Stimulated activated CD4-positive, alpha-beta T cell treated with anti-CD3 and anti-CD28 coated beads, Interleukin-1b, Interleukin-23, amount 100 ng/mL, for 24 hours (primary cell): ENCODE data around the gene ASCL2.
A peak's percentile ranks its signal among the peaks of the same experiment; 100 is the strongest.

Experiments used
- DNase-seq, 4 experiments: peaks; one replicate each; pipeline ENCODE4 v3.0.0-alpha.2; 2020; ENCODE audit warnings: low read depth in 4 of 4, low spot score in 1 of 4

The ASCL2 gene

GRCh38 chr11:2309251-2310072 is 39.1 kb upstream of the ASCL2 start:
- no peak for DNase-seq

- no peak for DNase-seq
Measured at GRCh38 chr11:2308713-2309112, 38.3 kb upstream of the ASCL2 start.

- no peak for DNase-seq
Measured at GRCh38 chr11:2307501-2308331, 37.3 kb upstream of the ASCL2 start.

DNA sequence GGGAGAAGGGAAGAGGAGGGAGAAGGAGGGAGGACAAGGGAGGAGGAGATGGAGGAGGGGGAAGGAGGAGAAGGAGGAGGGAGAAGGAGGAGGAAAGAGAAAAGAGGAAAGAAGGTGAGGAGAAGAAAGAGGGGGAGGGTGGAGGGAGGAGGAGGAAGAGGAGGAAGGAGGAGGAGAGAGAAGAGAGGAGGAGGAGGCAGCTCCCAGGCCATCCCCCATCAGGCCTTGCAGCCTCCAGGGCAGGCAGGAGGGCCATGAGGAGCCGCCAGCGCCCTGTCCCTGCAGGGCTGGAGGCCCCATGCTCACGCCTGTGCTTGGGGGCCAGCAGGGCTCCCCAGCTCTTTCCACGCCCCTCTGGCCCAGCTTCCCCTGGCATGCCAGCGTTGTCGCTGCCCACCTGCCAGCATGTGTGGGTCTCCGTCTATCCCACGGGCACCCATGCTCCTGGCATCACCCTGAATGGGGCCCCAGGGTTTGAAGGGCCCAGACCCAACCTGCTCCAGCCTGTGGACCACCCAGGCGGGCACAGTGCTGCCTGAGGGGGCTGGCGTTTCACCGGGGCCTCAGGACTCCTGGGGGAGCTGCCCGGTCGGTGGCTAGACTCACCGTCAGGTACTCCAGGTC is 36.6 kb upstream of the ASCL2 start:
- no peak for DNase-seq

GRCh38 chr11:2306452-2306823 is 36.0 kb upstream of the ASCL2 start:
- no peak for DNase-seq

- DNase-seq: no peak
Measured at GRCh38 chr11:2305788-2306451, 35.5 kb upstream of the ASCL2 start.

GRCh38 chr11:2305140-2305778 is 34.9 kb upstream of the ASCL2 start:
- DNase-seq: peak; percentile 77 to 83 (median 80)

- no peak for DNase-seq
Measured at GRCh38 chr11:2304506-2305139, 34.2 kb upstream of the ASCL2 start.

DNA sequence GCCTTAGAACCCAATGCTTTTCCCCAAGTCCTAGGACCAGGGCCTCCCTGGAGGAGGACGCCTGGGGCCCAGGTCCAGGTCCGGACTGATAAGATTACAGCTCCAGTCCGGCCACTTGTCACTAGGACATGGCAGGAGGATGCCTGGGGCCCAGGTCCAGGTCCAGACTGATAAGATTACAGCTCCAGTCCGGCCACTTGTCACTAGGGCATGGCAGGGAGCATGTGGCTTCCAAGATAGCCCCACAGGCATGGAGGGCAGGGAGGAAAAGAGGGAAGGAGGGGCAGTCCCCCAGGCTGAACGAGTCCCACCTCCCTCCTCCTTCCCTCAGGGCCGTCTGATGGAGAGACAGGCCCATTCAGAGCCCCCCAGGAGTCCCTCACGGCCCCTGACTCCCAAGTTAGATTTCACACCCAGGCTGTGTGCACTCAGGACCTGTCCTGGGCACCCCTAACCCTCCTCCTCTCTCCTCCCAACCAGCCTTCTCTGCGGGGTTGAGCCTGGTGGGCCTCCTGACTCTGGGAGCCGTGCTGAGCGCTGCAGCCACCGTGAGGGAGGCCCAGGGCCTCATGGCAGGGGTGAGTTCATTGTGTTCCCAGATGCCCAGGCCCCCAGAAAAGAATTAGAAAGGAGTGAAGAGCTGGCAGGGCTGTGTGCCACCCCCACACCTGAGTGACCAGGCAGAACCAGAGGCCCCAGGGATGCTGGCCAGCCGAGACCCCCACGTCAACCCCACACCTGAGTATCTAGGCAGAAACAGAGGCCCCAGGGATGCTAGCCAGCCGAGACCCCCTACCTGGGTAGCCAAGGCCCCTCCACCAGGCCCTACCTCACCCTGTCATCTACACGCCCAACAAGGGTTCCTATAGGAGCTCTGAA is 33.5 kb upstream of the ASCL2 start:
- no peak for DNase-seq

DNA sequence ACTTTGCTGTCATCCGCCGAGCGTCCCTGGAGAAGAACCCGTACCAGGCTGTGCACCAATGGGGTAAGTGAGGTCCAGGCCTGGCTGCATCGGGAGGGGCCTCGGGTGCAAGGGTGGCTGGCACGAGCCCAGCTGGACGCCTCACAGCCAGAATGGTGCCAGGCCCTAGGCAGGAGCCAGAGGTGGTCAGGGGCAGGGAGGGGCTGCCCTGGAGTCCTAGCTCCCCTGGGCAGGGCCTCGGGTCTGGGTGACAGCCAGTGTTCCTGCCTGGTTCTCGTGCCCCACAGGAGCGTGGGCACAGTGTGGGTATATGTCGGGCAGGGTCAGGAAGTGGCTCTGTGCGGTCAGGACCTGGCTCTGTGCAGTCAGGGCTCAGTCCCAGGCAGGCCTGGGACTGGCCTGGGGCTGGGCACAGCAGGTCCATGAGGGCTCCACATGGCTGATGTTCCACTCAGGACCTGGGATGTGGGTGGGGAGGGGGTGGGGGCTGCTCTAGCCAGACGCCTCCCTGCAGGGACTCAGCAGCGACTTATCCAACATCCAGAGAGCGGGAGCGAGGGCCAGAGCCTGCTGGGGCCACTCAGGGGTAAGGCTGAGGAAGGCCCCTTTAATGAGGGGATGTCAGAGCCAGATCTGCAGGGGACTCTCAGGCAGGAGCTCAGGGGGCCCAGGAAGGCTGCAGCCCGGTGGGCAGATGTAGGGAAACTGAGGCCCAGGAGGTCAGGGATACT is 32.7 kb upstream of the ASCL2 start:
- no peak for DNase-seq

- DNase-seq: no peak
Measured at GRCh38 chr11:2302306-2302895, 32.0 kb upstream of the ASCL2 start.

DNA sequence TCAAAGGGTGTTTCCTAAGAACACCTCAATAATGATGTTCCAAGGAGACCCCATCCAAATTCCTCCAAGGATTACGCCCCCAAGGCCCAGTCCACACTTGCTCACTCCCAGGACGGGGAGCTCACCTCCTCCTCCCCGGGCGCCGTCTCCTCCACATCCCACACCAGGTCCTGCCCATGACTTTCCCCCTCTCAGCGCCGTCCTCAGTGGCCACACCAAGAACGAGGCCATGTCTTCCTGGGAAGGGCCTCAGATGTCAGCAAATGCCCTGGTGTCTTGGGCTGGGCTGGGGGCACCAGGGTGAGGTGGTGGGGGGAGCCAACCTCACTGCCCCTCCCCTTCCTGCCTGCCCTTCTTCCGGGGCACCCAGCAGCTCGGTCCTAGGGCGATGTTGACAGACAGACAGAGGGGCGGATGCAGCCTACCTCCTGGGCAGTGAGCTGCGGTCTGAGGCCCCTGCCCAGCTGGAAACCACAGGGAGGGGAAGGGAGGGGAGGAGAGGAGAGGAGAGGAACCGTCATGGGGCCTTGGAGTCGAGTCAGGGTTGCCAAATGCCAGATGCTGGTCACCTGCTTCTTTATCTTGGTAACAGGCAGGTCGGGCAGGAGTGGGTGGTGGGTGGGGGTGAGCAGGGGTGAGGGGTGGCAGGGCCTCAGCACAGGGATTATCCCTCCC is 31.4 kb upstream of the ASCL2 start, which contains the start of the genes C11orf21 and TSPAN32:
C11orf21 (minus strand) TSS at position 288 of the 675 bp plus-strand sequence; CDS start at position 178, 110 bp downstream.
TSPAN32 (plus strand) TSS at position 383 of the 675 bp plus-strand sequence; CDS start at position 520, 137 bp downstream.
- DNase-seq: peak in 1 of 4 experiments; percentile 52

- no peak for DNase-seq
Measured at GRCh38 chr11:2300936-2301630, 30.7 kb upstream of the ASCL2 start.

- DNase-seq: no peak
Measured at GRCh38 chr11:2300290-2300935, 30.0 kb upstream of the ASCL2 start.

DNA sequence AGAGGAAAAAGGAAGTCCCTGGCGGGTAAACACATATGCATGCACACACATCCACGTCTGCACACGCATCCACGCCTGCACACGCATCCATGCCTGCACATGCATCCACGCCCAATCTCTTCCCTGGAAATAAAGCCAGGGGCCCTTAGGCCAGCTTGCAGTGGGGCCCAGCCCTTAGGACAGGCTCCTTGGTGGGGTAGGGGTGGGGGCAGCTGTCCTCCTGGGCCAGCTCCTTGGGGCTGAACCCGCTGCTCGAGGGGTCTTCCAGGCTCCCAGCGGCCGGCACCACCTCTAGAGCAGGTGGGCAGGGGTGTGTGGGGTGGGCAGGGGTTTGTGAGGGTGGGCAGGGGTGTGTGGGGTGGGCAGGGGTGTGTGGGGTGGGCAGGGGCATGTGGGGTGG is 29.4 kb upstream of the ASCL2 start:
- DNase-seq: no peak
